Neuronal stem cell (in vitro differentiated cells): ENCODE data around the gene MAFB.

Source experiments
- DNase-seq: peaks from one replicate; pipeline ENCODE4 v3.0.0-alpha.2; 2013; ENCODE audit warnings: low spot score
- H2AFZ ChIP-seq: one replicate; pipeline ENCODE4 v1.6.1; 2013; ENCODE audit warnings: mild to moderate bottlenecking, low read length, inconsistent platforms
- H2AK5ac ChIP-seq: 2 replicates; pipeline ENCODE4 v1.6.1; 2013; ENCODE audit warnings: low read depth, mild to moderate bottlenecking, inconsistent platforms, low read length, moderate library complexity, mixed read lengths
- H2BK120ac ChIP-seq: 2 replicates; pipeline ENCODE4 v1.6.1; 2013; ENCODE audit warnings: low read depth, mild to moderate bottlenecking, inconsistent platforms, low read length, moderate library complexity, mixed read lengths
- H2BK12ac ChIP-seq: one replicate; pipeline ENCODE4 v1.6.1; 2013; ENCODE audit warnings: low read length, inconsistent platforms
- H2BK15ac ChIP-seq: 2 replicates; pipeline ENCODE4 v1.6.1; 2013; ENCODE audit warnings: mild to moderate bottlenecking, low read length, inconsistent platforms, mixed read lengths
- H2BK5ac ChIP-seq: one replicate; pipeline ENCODE4 v1.6.1; 2013; ENCODE audit warnings: inconsistent platforms, mild to moderate bottlenecking, low read length, moderate library complexity
- H3K14ac ChIP-seq: one replicate; pipeline ENCODE4 v1.6.1; 2013; ENCODE audit warnings: low read length, inconsistent platforms
- H3K18ac ChIP-seq: 2 replicates; pipeline ENCODE4 v1.6.1; 2013; ENCODE audit warnings: low read length, inconsistent platforms
- H3K23ac ChIP-seq: 2 replicates; pipeline ENCODE4 v1.6.1; 2013; ENCODE audit warnings: low read depth, mild to moderate bottlenecking, mixed read lengths, low read length, inconsistent platforms; ENCODE audit not compliant: poor library complexity
- H3K27ac ChIP-seq: replicated peaks from 3 replicates; pipeline ENCODE4 v1.5.1; 2013; ENCODE audit warnings: low read length, inconsistent platforms
- H3K27me3 ChIP-seq, 3 experiments: 2 replicates each; pipeline ENCODE4 v1.6.1; 2013; ENCODE audit warnings: low read length in 3 of 3, mild to moderate bottlenecking in 2 of 3, inconsistent platforms in 1 of 3, low read depth in 1 of 3, mixed read lengths in 1 of 3, moderate library complexity in 1 of 3; ENCODE audit not compliant: control insufficient read depth in 3 of 3, insufficient read depth in 3 of 3
- H3K36me3 ChIP-seq, 2 donors: replicated peaks in 1 of 2; 2 replicates each; pipeline ENCODE4 v1.6.1; 2013; ENCODE audit warnings: low read length in 2 of 2; ENCODE audit not compliant: control insufficient read depth in 2 of 2, insufficient read depth in 2 of 2
- H3K4ac ChIP-seq: 2 replicates; pipeline ENCODE4 v1.6.1; 2013; ENCODE audit warnings: inconsistent platforms, mild to moderate bottlenecking, low read length, moderate library complexity
- H3K4me1 ChIP-seq, 2 donors: 1 replicate in 1 of 2; 2 replicates in 1 of 2; pipeline ENCODE4 v1.6.1; 2013; ENCODE audit warnings: low read length in 2 of 2, low read depth in 1 of 2; ENCODE audit not compliant: control insufficient read depth in 2 of 2, insufficient read depth in 1 of 2
- H3K4me2 ChIP-seq: one replicate; pipeline ENCODE4 v1.6.1; 2013; ENCODE audit warnings: mild to moderate bottlenecking, low read length, inconsistent platforms; ENCODE audit not compliant: insufficient read depth, poor library complexity, severe bottlenecking
- H3K4me3 ChIP-seq, 2 donors: 2 replicates each; pipeline ENCODE4 v1.5.1; 2013; ENCODE audit warnings: low read length in 2 of 2, mild to moderate bottlenecking in 2 of 2, inconsistent platforms in 1 of 2, moderate library complexity in 1 of 2
- H3K79me1 ChIP-seq: one replicate; pipeline ENCODE4 v1.6.1; 2013; ENCODE audit warnings: low read depth, mild to moderate bottlenecking, inconsistent platforms, low read length, moderate library complexity
- H3K9ac ChIP-seq: one replicate; pipeline ENCODE4 v1.6.1; 2013; ENCODE audit warnings: mild to moderate bottlenecking, low read depth, low read length, inconsistent platforms; ENCODE audit not compliant: poor library complexity
- H3K9me3 ChIP-seq, 2 donors: replicated peaks in 1 of 2; 2 replicates each; pipeline versions ENCODE3 to v1.6.1; 2013; ENCODE audit warnings: low read length in 2 of 2, mild to moderate bottlenecking in 2 of 2, inconsistent platforms in 1 of 2, low read depth in 1 of 2, mixed read lengths in 1 of 2, moderate library complexity in 1 of 2; ENCODE audit not compliant: control insufficient read depth in 2 of 2, insufficient read depth in 1 of 2
- H4K8ac ChIP-seq: one replicate; pipeline ENCODE4 v1.6.1; 2013; ENCODE audit warnings: low read depth, mild to moderate bottlenecking, inconsistent platforms, low read length, moderate library complexity
- H4K91ac ChIP-seq: one replicate; pipeline ENCODE4 v1.6.1; 2013; ENCODE audit warnings: low read length, low read depth, mild to moderate bottlenecking, inconsistent platforms; ENCODE audit not compliant: poor library complexity
- WGBS, 2 donors: extraction: QIAGEN DNeasy Blood & Tissue Kit; methylation state at CpG; one replicate each; pipeline ENCODE4 v1.1.7; 2013; ENCODE audit warnings: missing lambda C conversion rate in 2 of 2, mixed read lengths in 1 of 2; ENCODE audit not compliant: insufficient read length in 2 of 2, insufficient replicate concordance in 1 of 2; ENCODE audit errors: extremely low coverage in 2 of 2; 5-methylcytosine and 5-hydroxymethylcytosine counted together

The MAFB gene

GRCh38 chr20:40720099-40720498, 31.1 kb upstream of the MAFB start:
- H3K18ac ChIP-seq = no peak overlapping the region
- H3K23ac ChIP-seq = no peak overlapping the region
- H3K14ac ChIP-seq = no peak overlapping the region
- no peak overlapping the region for H3K4me2 ChIP-seq
- H3K9me3 ChIP-seq = peaks cover 0 to 2% of the 10 kb centered on the region in 2 donors
- H2AK5ac ChIP-seq = no peak overlapping the region
- DNase-seq = no peak
- H2BK12ac ChIP-seq = no peak overlapping the region
- no CpG with 5 or more reads among the region's 8 CpGs for WGBS, 2 donors
- H3K4me3 ChIP-seq = no peak overlapping the region
- no peak overlapping the region for H2AFZ ChIP-seq
- no peak overlapping the region for H3K9ac ChIP-seq
- no peak overlapping the region for H2BK5ac ChIP-seq
- no peaks in the 10 kb centered on the region for H3K36me3 ChIP-seq
- no peak overlapping the region for H3K27ac ChIP-seq
- no peak overlapping the region for H4K8ac ChIP-seq
- no peaks in the 10 kb centered on the region for H3K79me1 ChIP-seq
- no peak overlapping the region for H4K91ac ChIP-seq
- H3K4ac ChIP-seq = no peak overlapping the region
- H3K4me1 ChIP-seq = peaks cover 0 to 3% of the 10 kb centered on the region in 2 donors
- H3K27me3 ChIP-seq = peaks cover 0 to 10% (median 0%) of the 10 kb centered on the region in 3 experiments
- H2BK15ac ChIP-seq = no peak overlapping the region
- no peak overlapping the region for H2BK120ac ChIP-seq

- no peak overlapping the region for H4K91ac ChIP-seq
- no peak overlapping the region for H2BK12ac ChIP-seq
- H3K27ac ChIP-seq = no peak overlapping the region
- no peak overlapping the region for H3K4me3 ChIP-seq
- H3K9ac ChIP-seq = no peak overlapping the region
- H3K23ac ChIP-seq = no peak overlapping the region
- no peaks in the 10 kb centered on the region for H3K79me1 ChIP-seq
- H4K8ac ChIP-seq = no peak overlapping the region
- no peak for DNase-seq
- no peak overlapping the region for H2BK15ac ChIP-seq
- H3K14ac ChIP-seq = no peak overlapping the region
- peaks cover 0 to 3% of the 10 kb centered on the region in 2 donors for H3K4me1 ChIP-seq
- H3K4me2 ChIP-seq = no peak overlapping the region
- no peak overlapping the region for H2BK5ac ChIP-seq
- no peaks in the 10 kb centered on the region for H3K9me3 ChIP-seq
- H2AFZ ChIP-seq = no peak overlapping the region
- no CpG with 5 or more reads among the region's 8 CpGs for WGBS, 2 donors
- no peak overlapping the region for H3K4ac ChIP-seq
- no peak overlapping the region for H2BK120ac ChIP-seq
- no peak overlapping the region for H3K18ac ChIP-seq
- no peak overlapping the region for H2AK5ac ChIP-seq
- no peaks in the 10 kb centered on the region for H3K36me3 ChIP-seq
- H3K27me3 ChIP-seq = peaks cover 0 to 19% (median 0%) of the 10 kb centered on the region in 3 experiments
Observed at GRCh38 chr20:40718982-40719729, 30.1 kb upstream of the MAFB start.

DNA sequence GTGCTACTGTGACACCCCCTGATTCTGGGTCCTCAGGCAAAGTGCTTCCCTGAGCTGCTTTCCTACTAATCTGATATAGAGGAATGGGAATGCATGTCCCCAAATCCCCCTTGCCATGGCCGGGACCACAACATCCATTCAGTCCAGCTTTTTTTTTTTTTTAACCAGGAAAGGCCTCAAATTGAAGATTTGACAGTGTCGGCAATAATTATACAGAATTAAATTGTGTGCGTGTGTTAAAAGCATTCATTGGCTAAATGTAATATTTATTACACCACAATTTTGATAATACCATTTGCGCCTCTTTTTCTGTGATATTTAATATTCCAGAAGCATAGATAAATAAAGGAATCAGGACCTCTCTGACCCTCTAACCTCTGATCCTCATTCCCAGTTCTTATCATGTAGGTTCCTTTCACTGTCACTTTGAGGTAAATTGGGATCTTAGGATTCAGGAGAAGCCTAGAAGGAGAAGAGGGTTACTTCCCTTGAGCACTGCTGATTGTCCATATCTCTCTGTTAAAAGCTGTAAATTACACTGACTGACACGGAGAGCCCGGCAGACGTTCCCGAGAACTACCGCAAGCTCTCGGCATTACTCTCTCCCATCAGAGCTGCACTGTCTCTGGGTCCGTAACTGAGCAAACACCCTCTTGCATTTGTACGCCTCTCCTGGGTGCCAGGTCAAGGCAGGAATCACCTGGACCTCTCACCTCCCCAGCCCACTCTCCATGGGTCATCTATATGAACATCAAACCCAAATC, 29.4 kb upstream of the MAFB start:
- Histone ChIP-seq H2AK5ac (no peak overlapping the region), H2BK12ac (no peak overlapping the region), H3K27me3 (peaks cover 0 to 23% (median 0%) of the 10 kb centered on the region in 3 experiments), H2BK120ac (no peak overlapping the region), H3K18ac (no peak overlapping the region), H3K79me1 (no peaks in the 10 kb centered on the region), H3K36me3 (no peaks in the 10 kb centered on the region), H3K4ac (no peak overlapping the region), H4K91ac (no peak overlapping the region), H3K23ac (no peak overlapping the region), H3K9ac (no peak overlapping the region), H3K14ac (no peak overlapping the region), H2AFZ (no peak overlapping the region), H3K4me2 (no peak overlapping the region), H3K4me3 (no peak overlapping the region), H3K9me3 (no peaks in the 10 kb centered on the region), H3K4me1 (peaks cover 0 to 3% of the 10 kb centered on the region in 2 donors), H3K27ac (no peak overlapping the region), H4K8ac (no peak overlapping the region), H2BK15ac (no peak overlapping the region), H2BK5ac (no peak overlapping the region)
- DNase-seq = no peak
- WGBS, 2 donors = no CpG with 5 or more reads among the region's 12 CpGs

- no CpG with 5 or more reads among the region's 13 CpGs for WGBS, 2 donors
- H3K27ac ChIP-seq = no peak overlapping the region
- no peak overlapping the region for H3K9ac ChIP-seq
- no peak overlapping the region for H3K4ac ChIP-seq
- H3K9me3 ChIP-seq = no peaks in the 10 kb centered on the region
- H3K79me1 ChIP-seq = no peaks in the 10 kb centered on the region
- H2BK5ac ChIP-seq = no peak overlapping the region
- peak overlapping the region; percentile 65 for H3K18ac ChIP-seq
- no peaks in the 10 kb centered on the region for H3K36me3 ChIP-seq
- H3K23ac ChIP-seq = no peak overlapping the region
- H3K4me3 ChIP-seq = no peak overlapping the region
- no peak overlapping the region for H3K4me2 ChIP-seq
- no peak overlapping the region for H4K91ac ChIP-seq
- H4K8ac ChIP-seq = no peak overlapping the region
- no peak for DNase-seq
- no peak overlapping the region for H2AK5ac ChIP-seq
- H2AFZ ChIP-seq = peak overlapping the region; percentile 23
- H2BK15ac ChIP-seq = peak overlapping the region; percentile 41
- peaks cover 0 to 3% of the 10 kb centered on the region in 2 donors for H3K4me1 ChIP-seq
- H2BK12ac ChIP-seq = no peak overlapping the region
- no peak overlapping the region for H3K14ac ChIP-seq
- H3K27me3 ChIP-seq = peaks cover 0 to 33% (median 0%) of the 10 kb centered on the region in 3 experiments
- H2BK120ac ChIP-seq = no peak overlapping the region
Observed at GRCh38 chr20:40717343-40717865, 28.4 kb upstream of the MAFB start.
